HG03280 (cell line): ENCODE data around the gene SH3BGRL2.
"Not testable (repeated sequence)": the region's sequence is repeated elsewhere in the genome, so short reads cannot be mapped to it uniquely, and the experiment has no call there.

Experiments
- ATAC-seq: cut with Tn5 transposase; IDR thresholded peaks from one replicate; pipeline ENCODE4 v1.9.1; 2021; ENCODE audit warnings: mild to moderate bottlenecking, moderate library complexity; ENCODE audit not compliant: unreplicated experiment

Gene SH3BGRL2

GRCh38 chr6:79614326-79615305 is 16.5 kb upstream of the SH3BGRL2 start:
- ATAC-seq, result peak; percentile 58

- ATAC-seq, result no peak
These were observed 13.6 kb upstream of the SH3BGRL2 start for GRCh38 chr6:79617518-79617941.

- not testable (repeated sequence) for ATAC-seq
These were observed 12.7 kb upstream of the SH3BGRL2 start for GRCh38 chr6:79618425-79618824.

GRCh38 chr6:79621579-79621978 is 9.6 kb upstream of the SH3BGRL2 start:
- no peak for ATAC-seq

GRCh38 chr6:79622364-79622763 is 8.8 kb upstream of the SH3BGRL2 start:
- no peak for ATAC-seq

- no peak for ATAC-seq
These were observed 8.0 kb upstream of the SH3BGRL2 start for GRCh38 chr6:79623106-79623505.

GRCh38 chr6:79625746-79626145 is 5.4 kb upstream of the SH3BGRL2 start:
- no peak for ATAC-seq

- ATAC-seq, result no peak
These were observed 4.3 kb upstream of the SH3BGRL2 start for GRCh38 chr6:79626811-79627210.

GRCh38 chr6:79627422-79627821 is 3.7 kb upstream of the SH3BGRL2 start:
- ATAC-seq, result no peak

GRCh38 chr6:79628466-79629288 is 2.5 kb upstream of the SH3BGRL2 start:
- ATAC-seq, result no peak

- no peak for ATAC-seq
These were observed 698 bp upstream of the SH3BGRL2 start for GRCh38 chr6:79630380-79630882.

- no peak for ATAC-seq
These were observed 604 bp downstream of the SH3BGRL2 start for GRCh38 chr6:79631693-79632172.

GRCh38 chr6:79632580-79632979 is 1.5 kb downstream of the SH3BGRL2 start:
- no peak for ATAC-seq

GRCh38 chr6:79634491-79635231 is 3.5 kb downstream of the SH3BGRL2 start:
- ATAC-seq, result no peak

- no peak for ATAC-seq
These were observed 4.1 kb downstream of the SH3BGRL2 start for GRCh38 chr6:79635232-79635543.

GRCh38 chr6:79636673-79637072 is 5.5 kb downstream of the SH3BGRL2 start:
- ATAC-seq, result no peak

GRCh38 chr6:79640146-79641111 is 9.3 kb downstream of the SH3BGRL2 start:
- no peak for ATAC-seq

GRCh38 chr6:79646006-79646405 is 14.9 kb downstream of the SH3BGRL2 start:
- no peak for ATAC-seq

- no peak for ATAC-seq
These were observed 15.4 kb downstream of the SH3BGRL2 start for GRCh38 chr6:79646561-79646960.

GRCh38 chr6:79647741-79648140 is 16.6 kb downstream of the SH3BGRL2 start:
- ATAC-seq, result no peak
